ENCODE measurements around the gene KLK1. TPM values are rescaled to one million over a fixed set of nuclear protein-coding genes. Genes with fewer than 3 reads are reported as not detected.

Gene KLK1
- total RNA-seq, 1 donor from 2014 or later = 2.5 TPM

- intact Hi-C loops (cut with micrococcal nuclease) = no loop called here
- Mint-ChIP-seq H3K27me3 (ENCODE audit: insufficient read depth) (peaks cover 15% of the 10 kb centered on the region), H3K9me3 (no peaks in the 10 kb centered on the region), H3K27ac (no peak overlapping the region), H3K4me3 (no peak overlapping the region), H3K36me3 (ENCODE audit: low read depth) (no peaks in the 10 kb centered on the region), H3K4me1 (ENCODE audit: low read depth) (no peaks in the 10 kb centered on the region)
- DNase-seq (ENCODE audit: low spot score) = no peak
Measured at GRCh38 chr19:50844296-50844935, 20.8 kb upstream of the KLK1 start.

- intact Hi-C loops (cut with micrococcal nuclease) = no loop called here
- no peaks in the 10 kb centered on the region for H3K9me3 Mint-ChIP-seq
- H3K27ac Mint-ChIP-seq = no peak overlapping the region
- no peak overlapping the region for H3K4me3 Mint-ChIP-seq
- DNase-seq (ENCODE audit: low spot score) = no peak
- no peaks in the 10 kb centered on the region for H3K36me3 Mint-ChIP-seq (ENCODE audit: low read depth)
- peaks cover 15% of the 10 kb centered on the region for H3K27me3 Mint-ChIP-seq (ENCODE audit: insufficient read depth)
- no peaks in the 10 kb centered on the region for H3K4me1 Mint-ChIP-seq (ENCODE audit: low read depth)
Measured at GRCh38 chr19:50843701-50844221, 20.2 kb upstream of the KLK1 start.

- no peaks in the 10 kb centered on the region for H3K9me3 Mint-ChIP-seq
- no peaks in the 10 kb centered on the region for H3K36me3 Mint-ChIP-seq (ENCODE audit: low read depth)
- DNase-seq (ENCODE audit: low spot score) = no peak
- H3K27me3 Mint-ChIP-seq (ENCODE audit: insufficient read depth) = peaks cover 17% of the 10 kb centered on the region
- H3K27ac Mint-ChIP-seq = no peak overlapping the region
- H3K4me1 Mint-ChIP-seq (ENCODE audit: low read depth) = peaks cover 2% of the 10 kb centered on the region
- no peak overlapping the region for H3K4me3 Mint-ChIP-seq
- intact Hi-C loops (cut with micrococcal nuclease) = no loop called here
Measured at GRCh38 chr19:50843205-50843604, 19.6 kb upstream of the KLK1 start.

- Mint-ChIP-seq H3K4me3 (no peak overlapping the region), H3K27ac (no peak overlapping the region), H3K27me3 (ENCODE audit: insufficient read depth) (peaks cover 19% of the 10 kb centered on the region), H3K36me3 (ENCODE audit: low read depth) (no peaks in the 10 kb centered on the region), H3K9me3 (no peaks in the 10 kb centered on the region), H3K4me1 (ENCODE audit: low read depth) (peaks cover 5% of the 10 kb centered on the region)
- intact Hi-C loops (cut with micrococcal nuclease) = no loop called here
- DNase-seq (ENCODE audit: low spot score) = no peak
Measured at GRCh38 chr19:50842130-50842529, 18.5 kb upstream of the KLK1 start.

GRCh38 chr19:50839712-50840655 lies 16.4 kb upstream of the KLK1 start:
- Mint-ChIP-seq H3K4me1 (ENCODE audit: low read depth) (peaks cover 16% of the 10 kb centered on the region), H3K36me3 (ENCODE audit: low read depth) (no peaks in the 10 kb centered on the region), H3K27me3 (ENCODE audit: insufficient read depth) (peaks cover 19% of the 10 kb centered on the region), H3K9me3 (no peaks in the 10 kb centered on the region), H3K4me3 (no peak overlapping the region), H3K27ac (no peak overlapping the region)
- no peak for DNase-seq (ENCODE audit: low spot score)
- intact Hi-C loops (cut with micrococcal nuclease) = no loop called here

- Mint-ChIP-seq H3K9me3 (no peaks in the 10 kb centered on the region), H3K27me3 (ENCODE audit: insufficient read depth) (peaks cover 23% of the 10 kb centered on the region), H3K4me3 (peak overlapping the region; percentile 17), H3K4me1 (ENCODE audit: low read depth) (peaks cover 16% of the 10 kb centered on the region), H3K27ac (no peak overlapping the region), H3K36me3 (ENCODE audit: low read depth) (no peaks in the 10 kb centered on the region)
- intact Hi-C loops (cut with micrococcal nuclease) = no loop called here
- no peak for DNase-seq (ENCODE audit: low spot score)
Measured at GRCh38 chr19:50838239-50838638, 14.7 kb upstream of the KLK1 start.

- Mint-ChIP-seq H3K4me1 (ENCODE audit: low read depth) (peaks cover 16% of the 10 kb centered on the region), H3K27ac (peak overlapping the region; percentile 32), H3K9me3 (no peaks in the 10 kb centered on the region), H3K27me3 (ENCODE audit: insufficient read depth) (peaks cover 28% of the 10 kb centered on the region), H3K36me3 (ENCODE audit: low read depth) (no peaks in the 10 kb centered on the region), H3K4me3 (peak overlapping the region; percentile 84)
- DNase-seq (ENCODE audit: low spot score) = no peak
- intact Hi-C loops (cut with micrococcal nuclease) = no loop called here
Measured at GRCh38 chr19:50837300-50837699, 13.7 kb upstream of the KLK1 start.

- H3K27ac Mint-ChIP-seq = peak overlapping the region; percentile 32
- DNase-seq (ENCODE audit: low spot score) = no peak
- no peaks in the 10 kb centered on the region for H3K36me3 Mint-ChIP-seq (ENCODE audit: low read depth)
- peaks cover 16% of the 10 kb centered on the region for H3K4me1 Mint-ChIP-seq (ENCODE audit: low read depth)
- intact Hi-C loops (cut with micrococcal nuclease) = loop anchor here (1.0 kb wide), 2 partner anchors 19 to 32 kb away; no protein-coding TSS in a partner anchor
- H3K9me3 Mint-ChIP-seq = no peaks in the 10 kb centered on the region
- peak overlapping the region; percentile 84 for H3K4me3 Mint-ChIP-seq
- peaks cover 29% of the 10 kb centered on the region for H3K27me3 Mint-ChIP-seq (ENCODE audit: insufficient read depth)
Measured at GRCh38 chr19:50836543-50837195, 13.1 kb upstream of the KLK1 start.

- H3K4me3 Mint-ChIP-seq = peak overlapping the region; percentile 84
- H3K27ac Mint-ChIP-seq = no peak overlapping the region
- peak; percentile 78 for DNase-seq (ENCODE audit: low spot score)
- peaks cover 16% of the 10 kb centered on the region for H3K4me1 Mint-ChIP-seq (ENCODE audit: low read depth)
- H3K9me3 Mint-ChIP-seq = no peaks in the 10 kb centered on the region
- no peaks in the 10 kb centered on the region for H3K36me3 Mint-ChIP-seq (ENCODE audit: low read depth)
- H3K27me3 Mint-ChIP-seq (ENCODE audit: insufficient read depth) = peaks cover 31% of the 10 kb centered on the region
- intact Hi-C loops (cut with micrococcal nuclease) = loop anchor here (1.0 kb wide), 2 partner anchors 19 to 32 kb away; no protein-coding TSS in a partner anchor
Measured at GRCh38 chr19:50835785-50836542, 12.4 kb upstream of the KLK1 start.

GRCh38 chr19:50835103-50835784 lies 11.7 kb upstream of the KLK1 start:
- Mint-ChIP-seq H3K4me3 (peak overlapping the region; percentile 84), H3K27me3 (ENCODE audit: insufficient read depth) (peaks cover 31% of the 10 kb centered on the region), H3K9me3 (no peaks in the 10 kb centered on the region), H3K36me3 (ENCODE audit: low read depth) (no peaks in the 10 kb centered on the region), H3K4me1 (ENCODE audit: low read depth) (peaks cover 16% of the 10 kb centered on the region), H3K27ac (no peak overlapping the region)
- intact Hi-C loops (cut with micrococcal nuclease) = no loop called here
- DNase-seq (ENCODE audit: low spot score) = no peak

- no peak overlapping the region for H3K27ac Mint-ChIP-seq
- H3K36me3 Mint-ChIP-seq (ENCODE audit: low read depth) = no peaks in the 10 kb centered on the region
- peaks cover 29% of the 10 kb centered on the region for H3K27me3 Mint-ChIP-seq (ENCODE audit: insufficient read depth)
- intact Hi-C loops (cut with micrococcal nuclease) = no loop called here
- H3K9me3 Mint-ChIP-seq = no peaks in the 10 kb centered on the region
- H3K4me1 Mint-ChIP-seq (ENCODE audit: low read depth) = peaks cover 16% of the 10 kb centered on the region
- no peak overlapping the region for H3K4me3 Mint-ChIP-seq
- no peak for DNase-seq (ENCODE audit: low spot score)
Measured at GRCh38 chr19:50833802-50834167, 10.2 kb upstream of the KLK1 start.
